Measurements from ENCODE around the gene PLET1.

DNA sequence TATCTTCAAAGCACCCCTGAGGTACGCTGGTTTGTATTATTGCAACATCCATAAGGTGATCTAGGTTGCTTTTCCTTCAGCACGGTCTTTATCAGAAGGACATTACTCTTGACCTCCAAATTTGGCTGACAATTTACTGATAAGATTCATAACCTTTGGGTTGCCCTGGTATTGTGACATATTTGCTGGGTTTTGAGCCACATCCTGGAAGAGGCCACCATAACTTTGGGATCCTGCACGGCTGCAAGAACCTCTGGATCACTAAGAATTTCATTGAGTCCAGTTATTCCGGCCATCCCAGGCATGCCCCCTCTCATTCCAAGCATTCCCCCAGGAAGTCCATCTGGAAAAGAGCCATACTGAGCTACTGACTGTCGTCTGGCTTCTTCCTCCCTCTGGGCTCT, 6.5 kb upstream of the PLET1 start:
- TF ChIP-seq, protein P1, sequence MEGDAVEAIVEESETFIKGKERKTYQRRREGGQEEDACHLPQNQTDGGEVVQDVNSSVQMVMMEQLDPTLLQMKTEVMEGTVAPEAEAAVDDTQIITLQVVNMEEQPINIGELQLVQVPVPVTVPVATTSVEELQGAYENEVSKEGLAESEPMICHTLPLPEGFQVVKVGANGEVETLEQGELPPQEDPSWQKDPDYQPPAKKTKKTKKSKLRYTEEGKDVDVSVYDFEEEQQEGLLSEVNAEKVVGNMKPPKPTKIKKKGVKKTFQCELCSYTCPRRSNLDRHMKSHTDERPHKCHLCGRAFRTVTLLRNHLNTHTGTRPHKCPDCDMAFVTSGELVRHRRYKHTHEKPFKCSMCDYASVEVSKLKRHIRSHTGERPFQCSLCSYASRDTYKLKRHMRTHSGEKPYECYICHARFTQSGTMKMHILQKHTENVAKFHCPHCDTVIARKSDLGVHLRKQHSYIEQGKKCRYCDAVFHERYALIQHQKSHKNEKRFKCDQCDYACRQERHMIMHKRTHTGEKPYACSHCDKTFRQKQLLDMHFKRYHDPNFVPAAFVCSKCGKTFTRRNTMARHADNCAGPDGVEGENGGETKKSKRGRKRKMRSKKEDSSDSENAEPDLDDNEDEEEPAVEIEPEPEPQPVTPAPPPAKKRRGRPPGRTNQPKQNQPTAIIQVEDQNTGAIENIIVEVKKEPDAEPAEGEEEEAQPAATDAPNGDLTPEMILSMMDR (IDR thresholded peaks at IDR 0.05) = no peak
- TF ChIP-seq ZFX (IDR thresholded peaks at IDR 0.05; ENCODE audit: borderline replicate concordance) = no peak

Data from 22Rv1 (cell line).